ENCODE measurements around the gene DMD.

The DMD gene

GRCh38 chrX:31092970-31093638 is 2118.2 kb downstream of the DMD start:
- TF ChIP-seq, protein P1, sequence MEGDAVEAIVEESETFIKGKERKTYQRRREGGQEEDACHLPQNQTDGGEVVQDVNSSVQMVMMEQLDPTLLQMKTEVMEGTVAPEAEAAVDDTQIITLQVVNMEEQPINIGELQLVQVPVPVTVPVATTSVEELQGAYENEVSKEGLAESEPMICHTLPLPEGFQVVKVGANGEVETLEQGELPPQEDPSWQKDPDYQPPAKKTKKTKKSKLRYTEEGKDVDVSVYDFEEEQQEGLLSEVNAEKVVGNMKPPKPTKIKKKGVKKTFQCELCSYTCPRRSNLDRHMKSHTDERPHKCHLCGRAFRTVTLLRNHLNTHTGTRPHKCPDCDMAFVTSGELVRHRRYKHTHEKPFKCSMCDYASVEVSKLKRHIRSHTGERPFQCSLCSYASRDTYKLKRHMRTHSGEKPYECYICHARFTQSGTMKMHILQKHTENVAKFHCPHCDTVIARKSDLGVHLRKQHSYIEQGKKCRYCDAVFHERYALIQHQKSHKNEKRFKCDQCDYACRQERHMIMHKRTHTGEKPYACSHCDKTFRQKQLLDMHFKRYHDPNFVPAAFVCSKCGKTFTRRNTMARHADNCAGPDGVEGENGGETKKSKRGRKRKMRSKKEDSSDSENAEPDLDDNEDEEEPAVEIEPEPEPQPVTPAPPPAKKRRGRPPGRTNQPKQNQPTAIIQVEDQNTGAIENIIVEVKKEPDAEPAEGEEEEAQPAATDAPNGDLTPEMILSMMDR (IDR thresholded peaks at IDR 0.05; ENCODE audit: insufficient read depth, low read depth, low read length, missing control alignments), result no peak
- no peak overlapping the region for H3K4me3 ChIP-seq (ENCODE audit: low read length)

DNA sequence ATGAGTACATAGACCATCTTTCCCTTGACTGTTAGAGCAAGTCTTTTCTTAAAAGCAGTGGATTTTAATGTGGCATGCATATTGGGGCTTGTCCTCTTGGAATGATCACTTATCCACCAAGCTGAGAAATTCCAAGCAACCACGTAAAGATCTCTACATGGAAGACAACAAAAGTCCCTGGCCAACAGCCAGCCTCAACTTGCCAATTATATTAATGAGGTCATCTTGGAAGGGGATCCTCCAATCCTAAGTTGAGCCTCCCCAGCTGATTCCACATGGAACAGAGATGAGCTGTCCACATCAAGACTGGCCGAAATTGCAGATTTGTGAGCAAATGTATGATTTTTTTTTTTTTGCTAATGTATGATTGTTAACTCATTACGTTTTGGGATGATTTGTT is 2118.9 kb downstream of the DMD start:
- no peak overlapping the region for H3K4me3 ChIP-seq (ENCODE audit: low read length)
- DNase-seq (ENCODE audit: low read depth), result peak; percentile 49
- TF ChIP-seq, protein P1 (IDR thresholded peaks at IDR 0.05; ENCODE audit: insufficient read depth, low read depth, low read length, missing control alignments), result no peak

More at GRCh38 chrX:31092970-31093638, 2118.2 kb downstream of the DMD start:
- no peak for DNase-seq (ENCODE audit: low read depth)

- TF ChIP-seq, protein P1 (IDR thresholded peaks at IDR 0.05; ENCODE audit: insufficient read depth, low read depth, low read length, missing control alignments), result no peak
- no peak overlapping the region for H3K4me3 ChIP-seq (ENCODE audit: low read length)
- peak; percentile 27 for DNase-seq (ENCODE audit: low read depth)
Observed at GRCh38 chrX:31091819-31092218, 2119.5 kb downstream of the DMD start.

- no peak overlapping the region for H3K4me3 ChIP-seq (ENCODE audit: low read length)
- no peak for DNase-seq (ENCODE audit: low read depth)
- TF ChIP-seq, protein P1 (IDR thresholded peaks at IDR 0.05; ENCODE audit: insufficient read depth, low read depth, low read length, missing control alignments), result no peak
Observed at GRCh38 chrX:31074522-31074921, 2136.8 kb downstream of the DMD start.

DNA sequence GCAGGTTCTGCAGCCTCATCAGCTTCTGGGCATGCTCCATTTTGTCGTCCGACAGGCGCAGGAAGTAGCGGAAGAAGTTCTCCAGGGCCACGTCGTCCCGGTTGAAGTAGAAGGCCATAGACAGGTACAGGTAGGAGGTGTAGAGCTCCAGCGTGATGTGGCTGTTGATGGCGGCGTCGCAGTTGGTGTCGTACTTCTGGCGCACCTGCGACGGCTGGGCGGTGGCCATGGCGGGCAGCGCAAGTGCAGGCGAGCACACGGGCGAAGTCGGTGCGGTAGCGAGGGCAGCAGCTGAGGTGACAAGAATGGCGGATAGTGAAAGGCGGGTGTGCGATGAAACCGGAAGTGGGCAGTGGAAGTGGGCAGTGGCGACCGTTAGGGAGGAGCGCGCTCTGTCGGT is 2139.6 kb downstream of the DMD start, which contains the start of gene FTHL17:
Gene FTHL17, minus strand, starts transcription at position 317 of the 400 bp plus-strand sequence. Its CDS starts 88 bp downstream, at position 229.
- TF ChIP-seq, protein P1 (IDR thresholded peaks at IDR 0.05; ENCODE audit: insufficient read depth, low read depth, low read length, missing control alignments), result no peak
- no peak for DNase-seq (ENCODE audit: low read depth)
- no peak within 1 kb of the TSS for H3K4me3 ChIP-seq (ENCODE audit: low read length)

DNA sequence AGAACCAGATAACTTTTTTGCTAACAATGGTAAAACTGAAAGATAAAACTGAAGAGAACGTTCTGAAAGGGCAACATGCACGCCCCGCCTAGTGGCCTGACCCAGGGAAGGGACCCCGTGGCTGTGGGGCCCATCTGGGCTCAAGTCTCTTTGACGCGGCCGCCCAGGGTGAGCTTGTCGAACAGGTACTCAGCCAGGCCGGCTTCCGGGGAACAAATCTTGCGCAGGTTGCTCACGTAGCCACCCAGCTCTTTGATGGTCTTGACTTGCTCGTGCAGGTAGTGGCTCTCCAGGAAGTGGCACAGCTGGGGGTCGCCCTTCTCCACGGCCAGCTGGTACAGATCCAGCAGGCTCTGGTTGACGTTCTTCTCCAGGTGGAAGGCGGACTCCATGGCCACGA is 2140.1 kb downstream of the DMD start:
- TF ChIP-seq, protein P1 (IDR thresholded peaks at IDR 0.05; ENCODE audit: insufficient read depth, low read depth, low read length, missing control alignments), result no peak
- H3K4me3 ChIP-seq (ENCODE audit: low read length), result no peak overlapping the region
- DNase-seq (ENCODE audit: low read depth), result no peak

DNA sequence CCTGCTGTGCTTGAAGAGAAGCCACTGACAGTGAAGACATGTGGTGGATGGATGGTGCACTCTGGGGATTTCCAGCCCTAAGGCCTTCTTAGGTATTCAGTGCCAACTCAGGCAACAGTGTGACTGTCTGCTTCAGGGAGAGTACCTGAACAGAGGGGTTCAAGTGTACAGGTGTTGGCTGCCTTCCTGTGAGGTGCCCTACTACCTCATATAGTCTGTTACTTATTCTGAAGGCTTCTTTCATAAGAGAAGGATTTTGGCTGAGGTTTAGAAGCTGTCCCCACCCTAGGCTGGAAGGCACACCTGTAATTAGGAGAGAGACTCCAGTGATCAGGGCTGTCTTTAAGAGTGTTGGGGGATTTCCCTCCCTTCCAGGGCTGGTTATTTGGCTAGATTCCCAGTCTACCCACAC is 2141.3 kb downstream of the DMD start:
- TF ChIP-seq, protein P1 (IDR thresholded peaks at IDR 0.05; ENCODE audit: insufficient read depth, low read depth, low read length, missing control alignments), result no peak
- no peak overlapping the region for H3K4me3 ChIP-seq (ENCODE audit: low read length)
- peak; percentile 47 for DNase-seq (ENCODE audit: low read depth)
